ENCODE data around the gene DLG5. TPM values are rescaled to one million over a fixed set of nuclear protein-coding genes. Genes with fewer than 3 reads are reported as not detected.

The DLG5 gene
- total RNA-seq, 1 experiment from 2014 or later: 127 TPM

DNA sequence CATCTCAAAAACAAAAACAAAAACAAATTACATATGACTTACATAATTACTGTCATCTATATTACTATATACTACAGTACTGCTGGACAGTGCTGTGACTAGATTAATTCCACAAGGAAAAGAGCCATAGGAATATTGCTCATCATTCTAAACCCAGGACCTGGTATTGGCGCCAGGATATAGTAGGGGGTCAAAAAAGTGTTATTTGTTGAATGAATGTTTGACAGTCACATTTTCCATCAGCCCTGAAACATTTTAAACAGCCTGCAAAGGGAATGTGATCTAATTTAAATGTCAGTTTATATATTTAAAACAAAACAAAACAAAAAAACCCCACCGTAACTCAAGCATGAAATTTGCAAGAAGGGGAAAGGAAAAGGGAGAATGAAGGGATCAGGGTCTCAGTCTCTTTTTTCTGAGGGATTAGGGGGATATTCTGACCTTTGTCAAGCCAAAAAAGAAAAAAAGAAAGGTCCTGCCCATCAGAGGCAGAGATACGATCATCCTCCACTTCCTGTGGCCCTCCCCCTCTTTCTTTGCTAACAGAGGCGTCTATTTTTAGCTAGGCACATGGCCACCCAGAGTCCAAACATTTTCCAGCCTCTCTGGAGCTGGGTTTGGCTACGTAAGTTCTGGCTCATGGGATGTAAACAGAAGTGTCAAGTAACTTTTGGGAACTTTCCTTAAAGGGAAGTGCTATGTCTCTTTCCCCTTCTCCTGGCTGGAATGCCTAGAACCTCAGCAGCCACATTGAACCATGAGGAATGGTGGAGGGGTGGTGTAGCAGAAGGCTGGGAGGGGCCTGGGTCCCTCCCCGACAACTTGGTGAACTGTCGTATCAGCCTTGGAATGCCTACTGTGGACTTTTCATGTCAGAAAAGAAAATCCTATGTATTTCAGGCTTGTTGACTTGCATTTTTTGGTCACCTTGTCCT, 44.6 kb upstream of the DLG5 start:
- CTCF ChIA-PET: no interaction called here
- Mint-ChIP-seq H3K4me1 (ENCODE audit: insufficient read depth, unreplicated experiment) (peaks cover 14% of the 10 kb centered on the region), H3K27me3 (ENCODE audit: insufficient read depth, unreplicated experiment) (no peaks in the 10 kb centered on the region), H3K36me3 (ENCODE audit: insufficient read depth, unreplicated experiment) (peaks cover 16% of the 10 kb centered on the region), H3K27ac (ENCODE audit: low read depth, unreplicated experiment) (peak overlapping the region; percentile 49), H3K9me3 (ENCODE audit: unreplicated experiment) (no peaks in the 10 kb centered on the region), H3K4me3 (ENCODE audit: unreplicated experiment) (no peak overlapping the region)
- POLR2A ChIA-PET: interaction anchor here (0.7 to 3.8 kb wide), 8 partner anchors 13 to 124 kb away, joined by 3 to 15 read pairs (median 4); no protein-coding TSS in a partner anchor
- peak; percentile 89 for DNase-seq (ENCODE audit: unreplicated experiment)
- intact Hi-C loops (cut with micrococcal nuclease): loop anchor here (2.0 to 5.0 kb wide), 2 partner anchors 22 to 44 kb away; partner anchors contain the start of gene DLG5
- BruUV-seq (replicated peaks): no TSS peak
- TF ChIP-seq, protein P1, sequence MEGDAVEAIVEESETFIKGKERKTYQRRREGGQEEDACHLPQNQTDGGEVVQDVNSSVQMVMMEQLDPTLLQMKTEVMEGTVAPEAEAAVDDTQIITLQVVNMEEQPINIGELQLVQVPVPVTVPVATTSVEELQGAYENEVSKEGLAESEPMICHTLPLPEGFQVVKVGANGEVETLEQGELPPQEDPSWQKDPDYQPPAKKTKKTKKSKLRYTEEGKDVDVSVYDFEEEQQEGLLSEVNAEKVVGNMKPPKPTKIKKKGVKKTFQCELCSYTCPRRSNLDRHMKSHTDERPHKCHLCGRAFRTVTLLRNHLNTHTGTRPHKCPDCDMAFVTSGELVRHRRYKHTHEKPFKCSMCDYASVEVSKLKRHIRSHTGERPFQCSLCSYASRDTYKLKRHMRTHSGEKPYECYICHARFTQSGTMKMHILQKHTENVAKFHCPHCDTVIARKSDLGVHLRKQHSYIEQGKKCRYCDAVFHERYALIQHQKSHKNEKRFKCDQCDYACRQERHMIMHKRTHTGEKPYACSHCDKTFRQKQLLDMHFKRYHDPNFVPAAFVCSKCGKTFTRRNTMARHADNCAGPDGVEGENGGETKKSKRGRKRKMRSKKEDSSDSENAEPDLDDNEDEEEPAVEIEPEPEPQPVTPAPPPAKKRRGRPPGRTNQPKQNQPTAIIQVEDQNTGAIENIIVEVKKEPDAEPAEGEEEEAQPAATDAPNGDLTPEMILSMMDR (IDR thresholded peaks at IDR 0.05; ENCODE audit: unreplicated experiment): no peak

DNA sequence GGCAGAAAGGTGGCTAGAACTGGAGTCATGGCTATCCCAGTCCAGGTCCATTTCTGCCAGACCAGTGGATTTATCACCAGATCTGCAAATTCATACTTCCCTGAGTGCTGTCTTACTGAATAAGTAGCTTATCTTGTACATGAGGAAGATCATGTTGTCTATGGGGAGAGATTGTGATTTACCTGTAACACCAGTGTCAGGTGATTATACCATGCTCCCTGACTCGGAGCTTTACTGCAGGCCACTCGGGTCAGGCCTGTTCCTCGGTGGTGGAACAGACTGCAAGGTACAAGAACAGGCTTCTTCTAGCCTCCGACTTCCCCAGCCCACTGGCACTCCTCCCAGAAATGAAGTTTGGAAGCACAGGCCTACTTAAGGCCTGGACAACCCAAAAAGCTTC, 42.6 kb upstream of the DLG5 start:
- H3K4me1 Mint-ChIP-seq (ENCODE audit: insufficient read depth, unreplicated experiment): no peaks in the 10 kb centered on the region
- no peaks in the 10 kb centered on the region for H3K36me3 Mint-ChIP-seq (ENCODE audit: insufficient read depth, unreplicated experiment)
- no peaks in the 10 kb centered on the region for H3K9me3 Mint-ChIP-seq (ENCODE audit: unreplicated experiment)
- TF ChIP-seq, protein P1 (IDR thresholded peaks at IDR 0.05; ENCODE audit: unreplicated experiment): no peak
- H3K4me3 Mint-ChIP-seq (ENCODE audit: unreplicated experiment): no peak overlapping the region
- no peaks in the 10 kb centered on the region for H3K27me3 Mint-ChIP-seq (ENCODE audit: insufficient read depth, unreplicated experiment)
- no peak for DNase-seq (ENCODE audit: unreplicated experiment)
- H3K27ac Mint-ChIP-seq (ENCODE audit: low read depth, unreplicated experiment): no peak overlapping the region
- CTCF ChIA-PET: interaction anchor here (0.6 to 1.4 kb wide), 3 partner anchors 16 to 124 kb away, joined by 3 to 10 read pairs (median 3); no protein-coding TSS in a partner anchor
- POLR2A ChIA-PET: interaction anchor here (0.7 to 1.3 kb wide), 4 partner anchors 13 to 96 kb away, joined by 3 to 8 read pairs (median 4); no protein-coding TSS in a partner anchor
- no TSS peak for BruUV-seq (replicated peaks)
- intact Hi-C loops (cut with micrococcal nuclease): no loop called here

DNA sequence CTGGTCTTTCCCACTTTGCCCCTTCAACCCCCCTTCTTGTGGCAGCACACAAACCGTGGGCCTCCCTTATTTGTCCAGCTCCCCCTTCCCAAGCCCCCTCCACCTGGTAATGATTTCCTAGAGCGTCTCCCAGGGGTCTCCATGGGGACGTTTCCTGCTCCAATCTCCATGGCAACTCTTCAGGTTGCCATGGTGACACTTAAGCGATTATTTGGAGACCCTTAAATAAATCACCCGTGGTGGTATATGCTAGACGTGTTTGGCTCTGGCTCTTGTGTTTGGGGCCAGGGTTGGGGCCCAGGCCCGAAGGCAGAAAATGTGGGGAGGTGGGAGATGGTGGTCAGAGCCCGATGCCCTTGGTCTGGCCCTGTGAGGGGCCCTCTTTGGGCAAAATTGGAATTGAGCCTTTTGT, 41.1 kb upstream of the DLG5 start:
- no peak for DNase-seq (ENCODE audit: unreplicated experiment)
- ChIA-PET POLR2A (no interaction called here), CTCF (interaction anchor here (0.9 kb wide), 1 partner anchor 41 kb away, joined by 3 read pairs; the partner anchor contains the start of gene DLG5)
- no peak overlapping the region for H3K4me3 Mint-ChIP-seq (ENCODE audit: unreplicated experiment)
- BruUV-seq (replicated peaks): no TSS peak
- no peak overlapping the region for H3K27ac Mint-ChIP-seq (ENCODE audit: low read depth, unreplicated experiment)
- no peaks in the 10 kb centered on the region for H3K27me3 Mint-ChIP-seq (ENCODE audit: insufficient read depth, unreplicated experiment)
- TF ChIP-seq, protein P1 (IDR thresholded peaks at IDR 0.05; ENCODE audit: unreplicated experiment): no peak
- intact Hi-C loops (cut with micrococcal nuclease): no loop called here
- H3K36me3 Mint-ChIP-seq (ENCODE audit: insufficient read depth, unreplicated experiment): no peaks in the 10 kb centered on the region
- H3K4me1 Mint-ChIP-seq (ENCODE audit: insufficient read depth, unreplicated experiment): no peaks in the 10 kb centered on the region
- no peaks in the 10 kb centered on the region for H3K9me3 Mint-ChIP-seq (ENCODE audit: unreplicated experiment)

DNA sequence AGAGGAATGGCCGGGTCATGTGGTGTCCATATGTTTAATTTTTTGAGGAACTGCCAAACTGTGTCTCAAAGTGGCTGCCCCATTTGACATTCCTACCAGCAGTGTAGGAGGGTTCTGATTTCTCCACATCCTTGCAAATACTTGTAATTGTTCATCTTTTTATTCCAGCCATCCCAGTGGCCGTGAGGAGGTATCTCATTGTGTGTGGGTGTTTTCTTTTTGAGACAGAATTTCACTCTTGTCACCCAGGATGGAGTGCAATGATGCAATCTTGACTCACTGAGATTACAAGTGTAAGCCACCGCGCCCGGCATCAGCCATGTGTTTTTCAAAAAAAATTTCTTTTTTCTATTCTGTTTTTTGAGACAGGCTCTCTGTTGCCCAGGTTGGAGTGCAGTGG, 38.7 kb upstream of the DLG5 start:
- Mint-ChIP-seq H3K27ac (ENCODE audit: low read depth, unreplicated experiment) (no peak overlapping the region), H3K9me3 (ENCODE audit: unreplicated experiment) (no peaks in the 10 kb centered on the region), H3K27me3 (ENCODE audit: insufficient read depth, unreplicated experiment) (no peaks in the 10 kb centered on the region), H3K4me1 (ENCODE audit: insufficient read depth, unreplicated experiment) (peaks cover 5% of the 10 kb centered on the region), H3K4me3 (ENCODE audit: unreplicated experiment) (no peak overlapping the region), H3K36me3 (ENCODE audit: insufficient read depth, unreplicated experiment) (no peaks in the 10 kb centered on the region)
- TF ChIP-seq, protein P1 (IDR thresholded peaks at IDR 0.05; ENCODE audit: unreplicated experiment): no peak
- CTCF ChIA-PET: interaction anchor here (1.1 to 1.9 kb wide), 3 partner anchors 8 to 118 kb away, joined by 3 to 5 read pairs (median 5); no protein-coding TSS in a partner anchor
- POLR2A ChIA-PET: interaction anchor here (1.1 to 2.7 kb wide), 3 partner anchors 11 to 44 kb away, joined by 3 to 10 read pairs (median 9); no protein-coding TSS in a partner anchor
- no TSS peak for BruUV-seq (replicated peaks)
- DNase-seq (ENCODE audit: unreplicated experiment): peak; percentile 76
- intact Hi-C loops (cut with micrococcal nuclease): no loop called here

All from MCF 10A (cell line).